CD4-positive, alpha-beta T cell treated with Interleukin-15 for 4 hours (primary cell): ENCODE data around the gene PRDM9.
"Not testable (repeated sequence)": the region's sequence is repeated elsewhere in the genome, so short reads cannot be mapped to it uniquely, and the experiment has no call there.

Experiments
- DNase-seq: peaks from one replicate; pipeline ENCODE4 v3.0.0-alpha.2; 2020; ENCODE audit warnings: low spot score

PRDM9 gene

DNA sequence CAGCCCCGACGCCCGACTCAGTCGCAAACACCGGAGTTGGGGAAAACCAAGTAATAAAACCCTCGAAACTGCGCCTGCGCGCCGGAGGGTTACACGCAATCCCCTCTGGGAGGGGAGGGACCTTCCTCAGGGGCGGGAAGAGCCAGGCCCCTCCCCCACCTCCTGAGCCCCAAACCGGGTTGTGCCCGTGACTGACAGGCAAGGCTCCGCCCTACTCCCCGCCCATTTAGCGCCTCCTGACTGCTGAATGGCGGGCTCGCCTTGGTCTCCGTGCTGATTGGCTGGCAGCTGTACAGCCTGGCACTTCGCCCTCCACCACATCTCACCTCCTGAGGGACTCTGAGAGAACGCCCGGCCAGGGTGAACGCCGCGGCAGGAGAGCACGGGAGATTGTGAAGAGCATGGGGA lies at the start of gene PRDM9:
PRDM9 (plus strand) TSS at position 332 of the 408 bp plus-strand sequence. CDS start 1,425 bp downstream, outside the sequence.
- peak; percentile 2 for DNase-seq

GRCh38 chr5:23457780-23458179 lies 49.6 kb upstream of the PRDM9 start:
- no peak for DNase-seq

GRCh38 chr5:23459214-23459613 lies 48.2 kb upstream of the PRDM9 start:
- DNase-seq: no peak

DNA sequence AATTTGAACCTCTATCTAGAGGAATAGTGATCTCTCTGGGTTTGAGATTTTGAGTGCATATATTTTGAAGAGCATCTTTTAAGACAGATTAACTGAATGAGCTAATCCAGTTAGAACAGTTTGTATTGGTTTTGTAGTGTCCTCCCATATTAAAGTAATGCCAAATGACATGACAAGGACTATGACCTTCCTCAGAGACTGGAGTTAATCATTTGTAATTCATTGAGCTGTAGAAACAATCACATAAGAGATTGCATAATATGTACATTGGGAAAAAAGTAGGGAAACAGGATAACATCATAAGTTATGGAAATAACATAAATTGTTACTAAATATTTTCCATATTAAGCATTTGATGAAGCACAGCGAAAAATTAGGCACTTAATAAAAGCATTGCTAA lies 45.8 kb upstream of the PRDM9 start:
- no peak for DNase-seq

GRCh38 chr5:23466401-23466912 lies 41.0 kb upstream of the PRDM9 start:
- DNase-seq: no peak

GRCh38 chr5:23468658-23469057 lies 38.8 kb upstream of the PRDM9 start:
- no peak for DNase-seq

DNA sequence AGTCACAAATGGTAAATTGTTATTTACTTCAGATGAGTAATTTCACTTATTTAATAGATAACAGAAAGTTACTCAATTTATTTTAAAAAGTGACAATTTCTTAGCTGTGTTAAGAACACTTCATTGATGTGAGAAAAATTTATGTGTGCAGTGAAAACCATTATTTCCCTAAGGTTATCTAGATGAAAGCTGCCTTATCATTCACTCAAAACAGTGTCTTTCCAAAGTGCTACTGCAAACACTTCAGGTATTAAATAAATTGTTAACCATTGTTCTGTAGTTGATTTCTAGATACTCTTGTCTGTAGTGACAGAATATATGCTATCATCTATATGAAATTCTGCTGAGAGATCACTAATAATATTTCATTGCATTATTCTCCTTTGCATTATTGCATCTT lies 33.5 kb upstream of the PRDM9 start:
- DNase-seq: no peak

DNA sequence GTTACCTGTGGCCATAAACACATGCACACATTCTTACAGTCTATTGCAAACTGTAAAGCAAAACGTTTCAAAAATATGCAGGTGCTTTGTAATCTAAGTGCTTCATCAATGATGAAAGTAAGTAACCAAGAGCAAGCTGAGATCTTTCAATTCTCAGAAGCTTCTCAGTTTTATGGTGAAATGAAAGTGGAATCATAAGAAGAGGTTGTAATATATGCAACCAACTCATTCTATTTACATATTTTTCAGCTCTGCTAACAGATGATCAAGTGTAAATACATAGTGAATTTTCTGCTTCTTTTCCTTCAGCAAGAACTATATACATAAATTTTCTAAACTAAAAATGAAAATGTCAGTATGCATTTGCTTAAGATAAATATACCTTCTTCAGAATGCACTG lies 33.1 kb upstream of the PRDM9 start:
- no peak for DNase-seq

- no peak for DNase-seq
Measured at GRCh38 chr5:23476580-23476979, 30.8 kb upstream of the PRDM9 start.

DNA sequence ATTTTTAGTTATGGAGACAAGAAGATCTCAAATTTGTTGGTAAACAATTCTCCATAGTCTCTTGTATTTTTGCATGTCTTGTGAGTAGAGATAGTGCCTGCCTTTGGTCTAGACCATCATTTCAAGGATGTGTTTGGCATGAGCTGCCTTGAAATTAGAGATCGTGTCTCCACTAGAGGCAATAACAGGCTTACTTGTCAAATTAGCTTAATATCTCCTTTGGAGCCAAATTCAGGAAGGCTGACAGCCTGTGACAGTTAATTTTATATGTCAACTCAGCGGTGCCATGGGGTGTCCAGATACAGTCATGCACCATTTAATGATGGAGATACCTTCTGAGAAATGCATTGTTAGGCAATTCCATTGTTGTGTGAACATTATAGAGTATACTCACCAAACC lies 24.8 kb upstream of the PRDM9 start:
- DNase-seq: no peak

DNA sequence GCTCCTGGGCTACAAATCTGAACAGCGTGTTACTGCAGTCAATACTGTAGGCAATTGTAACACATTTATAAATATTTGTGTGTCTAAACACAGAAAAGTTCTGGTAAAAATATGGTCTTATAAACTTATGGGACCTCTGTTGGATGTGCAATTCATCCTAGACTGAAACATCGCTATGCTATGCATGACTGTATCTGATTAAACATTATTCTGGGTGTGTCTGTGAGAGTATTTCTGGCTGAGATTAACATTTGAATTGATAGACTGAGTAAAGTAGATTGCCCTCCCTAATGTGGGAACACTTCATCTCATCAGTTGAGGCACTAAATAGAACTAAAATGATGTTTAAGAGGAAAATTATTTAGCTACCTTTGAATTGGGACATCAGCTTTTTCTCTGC lies 24.3 kb upstream of the PRDM9 start:
- DNase-seq: no peak

DNA sequence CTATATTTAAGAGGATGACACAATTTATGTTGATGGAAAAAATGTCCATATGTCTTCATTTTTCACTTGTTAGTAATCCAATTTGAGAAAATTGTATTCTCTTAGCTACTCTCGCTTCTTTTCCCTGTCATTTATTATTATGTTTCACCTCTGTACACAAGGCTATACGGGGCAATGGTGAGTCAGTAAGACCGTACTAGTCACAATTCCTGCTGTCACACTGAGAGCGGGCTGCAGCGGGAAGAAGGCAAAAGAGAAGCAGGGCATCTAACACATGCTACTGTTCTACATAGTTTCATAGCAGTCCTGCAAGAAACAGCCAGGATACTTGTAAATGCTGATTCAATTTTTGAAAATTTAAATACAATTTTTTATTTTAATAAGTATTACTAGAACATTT lies 23.3 kb upstream of the PRDM9 start:
- no peak for DNase-seq

GRCh38 chr5:23486227-23486626 lies 21.2 kb upstream of the PRDM9 start:
- DNase-seq: not testable (repeated sequence)

DNA sequence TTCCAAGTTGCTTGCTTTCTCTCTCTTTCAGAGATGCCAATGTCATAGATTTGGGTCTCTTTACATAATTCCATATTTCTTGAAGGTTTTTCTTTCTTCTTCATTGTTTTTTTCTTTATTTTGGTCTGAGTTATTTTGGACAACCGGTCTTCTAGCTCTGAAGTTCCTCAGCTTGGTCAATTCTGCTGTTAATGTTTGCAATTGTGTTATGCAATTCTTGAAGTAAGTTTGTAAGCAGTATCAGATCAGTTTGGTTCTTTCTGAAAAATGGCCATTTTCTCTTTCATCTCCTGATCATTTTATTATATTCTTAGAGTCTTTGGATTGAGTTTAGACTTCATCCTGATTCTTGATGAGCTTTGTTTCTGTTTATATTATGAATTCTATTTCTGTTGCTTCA lies 16.4 kb upstream of the PRDM9 start:
- no peak for DNase-seq

DNA sequence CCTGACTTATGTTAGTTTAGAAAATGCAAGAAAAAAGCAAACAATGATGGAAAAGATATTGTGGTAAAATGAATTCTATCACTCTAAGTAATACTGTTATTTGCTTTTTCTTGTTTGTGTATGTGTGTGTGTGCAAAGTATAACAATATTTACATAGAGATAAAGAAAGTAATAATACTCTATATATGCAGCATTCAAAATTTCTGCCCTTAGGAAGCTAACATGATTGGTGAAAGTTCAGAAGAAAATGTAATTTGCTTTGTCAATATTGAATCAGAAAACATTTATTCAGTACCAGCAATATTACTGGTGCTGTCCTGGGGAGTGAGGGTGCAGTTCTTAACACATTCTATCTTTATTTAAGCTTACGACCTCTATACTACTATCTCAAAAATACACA lies 12.9 kb upstream of the PRDM9 start:
- no peak for DNase-seq

- no peak for DNase-seq
Measured at GRCh38 chr5:23496576-23496975, 10.8 kb upstream of the PRDM9 start.

GRCh38 chr5:23506329-23507236 lies 826 bp upstream of the PRDM9 start:
- no peak for DNase-seq

DNA sequence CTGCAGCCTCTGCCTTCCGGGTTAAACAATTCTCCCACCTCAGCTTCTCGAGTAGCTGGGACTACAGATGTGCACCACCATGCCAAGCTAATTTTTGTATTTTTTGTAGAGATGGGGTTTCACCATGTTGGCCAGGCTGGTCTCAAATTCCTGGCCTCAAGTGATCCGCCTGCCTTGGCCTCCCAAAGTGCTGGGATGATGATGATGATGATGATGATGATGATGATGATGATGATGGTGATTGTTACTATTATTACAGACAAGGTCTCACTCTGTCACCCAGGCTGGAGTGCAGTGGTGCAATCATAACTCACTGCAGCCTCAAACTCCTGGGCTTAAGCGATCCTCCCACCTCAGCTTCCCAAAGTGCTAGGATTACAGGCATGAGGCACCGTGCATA lies 3.0 kb downstream of the PRDM9 start:
- DNase-seq: not testable (repeated sequence)

DNA sequence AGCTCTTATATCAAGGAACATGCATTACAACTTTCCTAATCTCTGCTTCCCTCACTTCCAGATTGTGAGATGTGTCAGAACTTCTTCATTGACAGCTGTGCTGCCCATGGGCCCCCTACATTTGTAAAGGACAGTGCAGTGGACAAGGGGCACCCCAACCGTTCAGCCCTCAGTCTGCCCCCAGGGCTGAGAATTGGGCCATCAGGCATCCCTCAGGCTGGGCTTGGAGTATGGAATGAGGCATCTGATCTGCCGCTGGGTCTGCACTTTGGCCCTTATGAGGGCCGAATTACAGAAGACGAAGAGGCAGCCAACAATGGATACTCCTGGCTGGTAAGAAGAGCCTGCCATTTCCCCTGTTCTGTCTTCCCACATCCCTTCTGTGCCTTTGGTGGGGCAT lies 15.1 kb downstream of the PRDM9 start:
- DNase-seq: no peak

DNA sequence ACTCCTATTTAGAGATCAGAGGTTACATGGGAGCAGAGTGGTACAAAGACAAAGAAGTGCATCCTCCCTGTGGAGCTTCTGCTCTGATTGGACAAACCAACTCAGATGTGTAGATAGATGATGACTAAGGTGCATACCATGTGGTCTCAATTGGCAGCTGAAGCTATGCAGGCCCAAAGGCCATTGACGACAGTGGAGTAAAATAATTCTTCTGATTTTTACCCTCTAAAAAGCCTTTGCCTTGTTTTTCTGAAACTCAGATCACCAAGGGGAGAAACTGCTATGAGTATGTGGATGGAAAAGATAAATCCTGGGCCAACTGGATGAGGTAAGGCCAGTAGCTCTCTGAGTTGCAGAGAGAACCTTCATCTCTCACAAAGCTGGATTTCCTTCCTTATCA lies 15.6 kb downstream of the PRDM9 start:
- DNase-seq: no peak

DNA sequence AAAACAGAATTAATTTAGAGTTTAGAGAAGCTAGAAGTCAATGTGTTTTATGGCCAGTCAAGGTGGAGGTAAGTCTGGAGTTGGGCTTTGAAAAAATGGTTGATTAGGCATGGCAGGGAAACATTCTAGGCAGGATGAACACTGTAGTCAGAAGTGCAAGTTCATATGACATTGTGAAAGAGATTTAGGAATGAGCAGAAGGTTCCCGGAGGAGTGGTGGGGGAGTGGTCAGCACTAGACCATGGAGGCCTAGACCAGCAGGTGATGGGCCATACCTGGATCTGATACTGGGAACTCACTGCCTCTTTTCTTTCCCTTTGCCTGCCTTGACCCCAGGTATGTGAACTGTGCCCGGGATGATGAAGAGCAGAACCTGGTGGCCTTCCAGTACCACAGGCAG lies 16.6 kb downstream of the PRDM9 start:
- DNase-seq: no peak

- no peak for DNase-seq
Measured at GRCh38 chr5:23525751-23526150, 18.3 kb downstream of the PRDM9 start.

DNA sequence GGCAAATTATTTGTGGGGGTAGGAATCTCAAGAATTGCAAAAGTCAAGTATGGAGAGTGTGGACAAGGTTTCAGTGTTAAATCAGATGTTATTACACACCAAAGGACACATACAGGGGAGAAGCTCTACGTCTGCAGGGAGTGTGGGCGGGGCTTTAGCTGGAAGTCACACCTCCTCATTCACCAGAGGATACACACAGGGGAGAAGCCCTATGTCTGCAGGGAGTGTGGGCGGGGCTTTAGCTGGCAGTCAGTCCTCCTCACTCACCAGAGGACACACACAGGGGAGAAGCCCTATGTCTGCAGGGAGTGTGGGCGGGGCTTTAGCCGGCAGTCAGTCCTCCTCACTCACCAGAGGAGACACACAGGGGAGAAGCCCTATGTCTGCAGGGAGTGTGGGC lies 19.2 kb downstream of the PRDM9 start:
- not testable (repeated sequence) for DNase-seq
